ENCODE data around the gene SH3RF3. TPM values are rescaled to one million over a fixed set of nuclear protein-coding genes. Genes with fewer than 3 reads are reported as not detected.

SH3RF3 gene
- total RNA-seq, 3 donors from 2014 or later (not counting 1 experiment from before 2014, with no cell fraction given): 0.23 to 0.61 (median 0.34) TPM

- 92% methylated on average over 4 of the region's 4 CpGs for WGBS (ENCODE audit: insufficient coverage)
- H3K4me3 ChIP-seq (ENCODE audit: low read length): no peak overlapping the region
- Mint-ChIP-seq H3K4me3 (no peak overlapping the region), H3K9me3 (no peaks in the 10 kb centered on the region), H3K27me3 (ENCODE audit: low read depth in 2 of 2) (peaks cover 0 to 18% of the 10 kb centered on the region in 2 donors), H3K36me3 (no peaks in the 10 kb centered on the region), H3K27ac (no peak overlapping the region), H3K4me1 (peaks cover 0 to 4% of the 10 kb centered on the region in 2 donors)
- H3K27ac ChIP-seq (ENCODE audit: low read length): no peak overlapping the region
- H3K4me1 ChIP-seq (ENCODE audit: control insufficient read depth, insufficient read depth, low read length): no peaks in the 10 kb centered on the region
- H3K36me3 ChIP-seq (ENCODE audit: control insufficient read depth, insufficient read depth, low read length): no peaks in the 10 kb centered on the region
- H3K27me3 ChIP-seq (ENCODE audit: control insufficient read depth, insufficient read depth, low read length): no peaks in the 10 kb centered on the region
- TF ChIP-seq CTCF (IDR thresholded peaks at IDR 0.05): no peak
- intact Hi-C loops (cut with micrococcal nuclease): no loop called here
- no peak for DNase-seq
- H3K9me3 ChIP-seq (ENCODE audit: control insufficient read depth, insufficient read depth, low read length): no peaks in the 10 kb centered on the region
- no peak for ATAC-seq
Observed at GRCh38 chr2:109188898-109189297, 59.9 kb downstream of the SH3RF3 start.

GRCh38 chr2:109189751-109190150, 60.7 kb downstream of the SH3RF3 start:
- 76% methylated on average over 3 of the region's 5 CpGs for whole genome bisulfite sequencing (ENCODE audit: insufficient coverage)
- no peak overlapping the region for H3K4me3 ChIP-seq (ENCODE audit: low read length)
- no peak for DNase-seq
- no peaks in the 10 kb centered on the region for H3K36me3 ChIP-seq (ENCODE audit: control insufficient read depth, insufficient read depth, low read length)
- no peaks in the 10 kb centered on the region for H3K27me3 ChIP-seq (ENCODE audit: control insufficient read depth, insufficient read depth, low read length)
- Mint-ChIP-seq H3K4me1 (peaks cover 0 to 4% of the 10 kb centered on the region in 2 donors), H3K27ac (no peak overlapping the region), H3K36me3 (no peaks in the 10 kb centered on the region), H3K9me3 (no peaks in the 10 kb centered on the region), H3K4me3 (no peak overlapping the region), H3K27me3 (ENCODE audit: low read depth in 2 of 2) (peaks cover 0 to 18% of the 10 kb centered on the region in 2 donors)
- TF ChIP-seq CTCF (IDR thresholded peaks at IDR 0.05): no peak
- no peak overlapping the region for H3K27ac ChIP-seq (ENCODE audit: low read length)
- H3K9me3 ChIP-seq (ENCODE audit: control insufficient read depth, insufficient read depth, low read length): no peaks in the 10 kb centered on the region
- no peaks in the 10 kb centered on the region for H3K4me1 ChIP-seq (ENCODE audit: control insufficient read depth, insufficient read depth, low read length)
- no peak for ATAC-seq
- intact Hi-C loops (cut with micrococcal nuclease): no loop called here

DNA sequence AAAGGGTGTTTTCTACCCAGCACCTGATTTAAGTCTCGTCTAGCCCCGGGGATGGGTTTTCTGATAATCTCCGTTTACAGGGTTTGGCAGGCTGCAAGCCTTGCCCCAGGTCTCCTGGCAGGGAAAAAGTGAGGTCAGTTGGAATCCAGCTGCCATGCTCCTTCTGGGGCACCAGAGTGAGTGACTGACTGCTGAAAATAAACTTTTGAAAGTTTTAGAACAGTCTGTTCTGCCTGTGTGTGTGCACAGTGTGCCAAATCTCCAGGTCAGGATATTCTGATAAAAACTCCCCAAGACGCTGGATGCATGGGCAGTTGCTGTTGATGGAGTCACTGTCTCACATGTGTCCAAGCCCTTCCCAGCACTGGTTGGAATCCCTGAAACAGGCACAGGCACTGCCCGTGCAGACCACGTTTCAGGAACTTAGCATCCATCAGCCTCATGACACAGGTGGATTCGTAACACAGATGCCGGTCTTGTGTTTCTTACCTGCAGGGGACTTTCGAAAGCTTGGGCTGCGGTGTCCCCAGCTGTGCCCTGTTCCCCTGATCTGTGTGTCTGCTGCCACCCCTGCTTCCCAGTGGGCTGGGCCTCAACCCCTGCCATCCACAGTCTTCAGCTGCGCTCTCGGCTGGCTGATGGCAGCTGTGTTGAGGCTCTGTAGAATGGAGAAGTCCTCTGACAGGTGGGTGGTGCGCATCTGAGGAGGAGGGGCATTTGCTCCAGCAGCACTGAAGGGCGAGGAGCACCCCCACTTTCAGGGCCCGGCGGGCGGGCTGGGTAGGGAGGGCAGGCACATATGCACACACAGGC, 65.0 kb downstream of the SH3RF3 start:
- H3K27ac ChIP-seq (ENCODE audit: low read length): no peak overlapping the region
- no peaks in the 10 kb centered on the region for H3K9me3 ChIP-seq (ENCODE audit: control insufficient read depth, insufficient read depth, low read length)
- DNase-seq (no peak), ATAC-seq (no peak)
- no peak overlapping the region for H3K27ac Mint-ChIP-seq
- TF ChIP-seq CTCF (IDR thresholded peaks at IDR 0.05): no peak
- WGBS (ENCODE audit: insufficient coverage): 63% methylated on average over 17 of the region's 17 CpGs
- H3K36me3 ChIP-seq (ENCODE audit: control insufficient read depth, insufficient read depth, low read length): no peaks in the 10 kb centered on the region
- H3K36me3 Mint-ChIP-seq: no peaks in the 10 kb centered on the region
- H3K4me3 ChIP-seq (ENCODE audit: low read length): no peak overlapping the region
- intact Hi-C loops (cut with micrococcal nuclease): no loop called here
- peaks cover 3 to 11% of the 10 kb centered on the region in 2 donors for H3K27me3 Mint-ChIP-seq (ENCODE audit: low read depth in 2 of 2)
- no peaks in the 10 kb centered on the region for H3K4me1 ChIP-seq (ENCODE audit: control insufficient read depth, insufficient read depth, low read length)
- H3K9me3 Mint-ChIP-seq: no peaks in the 10 kb centered on the region
- no peaks in the 10 kb centered on the region for H3K27me3 ChIP-seq (ENCODE audit: control insufficient read depth, insufficient read depth, low read length)
- H3K4me1 Mint-ChIP-seq: no peaks in the 10 kb centered on the region
- H3K4me3 Mint-ChIP-seq: no peak overlapping the region

GRCh38 chr2:109194620-109194937, 65.6 kb downstream of the SH3RF3 start:
- Mint-ChIP-seq H3K4me1 (no peaks in the 10 kb centered on the region), H3K9me3 (no peaks in the 10 kb centered on the region), H3K4me3 (no peak overlapping the region), H3K27ac (no peak overlapping the region), H3K27me3 (ENCODE audit: low read depth in 2 of 2) (peaks cover 3 to 11% of the 10 kb centered on the region in 2 donors), H3K36me3 (no peaks in the 10 kb centered on the region)
- H3K4me1 ChIP-seq (ENCODE audit: control insufficient read depth, insufficient read depth, low read length): no peaks in the 10 kb centered on the region
- no peak for TF ChIP-seq CTCF (IDR thresholded peaks at IDR 0.05)
- ATAC-seq (no peak), DNase-seq (no peak)
- no peaks in the 10 kb centered on the region for H3K27me3 ChIP-seq (ENCODE audit: control insufficient read depth, insufficient read depth, low read length)
- H3K27ac ChIP-seq (ENCODE audit: low read length): no peak overlapping the region
- 71% methylated on average over 1 of the region's 2 CpGs for WGBS (ENCODE audit: insufficient coverage)
- H3K36me3 ChIP-seq (ENCODE audit: control insufficient read depth, insufficient read depth, low read length): no peaks in the 10 kb centered on the region
- intact Hi-C loops (cut with micrococcal nuclease): no loop called here
- H3K9me3 ChIP-seq (ENCODE audit: control insufficient read depth, insufficient read depth, low read length): no peaks in the 10 kb centered on the region
- no peak overlapping the region for H3K4me3 ChIP-seq (ENCODE audit: low read length)
